ENCODE measurements around the gene C1orf50.
"Not testable (repeated sequence)": the region's sequence is repeated elsewhere in the genome, so short reads cannot be mapped to it uniquely, and the experiment has no call there.

The C1orf50 gene

DNA sequence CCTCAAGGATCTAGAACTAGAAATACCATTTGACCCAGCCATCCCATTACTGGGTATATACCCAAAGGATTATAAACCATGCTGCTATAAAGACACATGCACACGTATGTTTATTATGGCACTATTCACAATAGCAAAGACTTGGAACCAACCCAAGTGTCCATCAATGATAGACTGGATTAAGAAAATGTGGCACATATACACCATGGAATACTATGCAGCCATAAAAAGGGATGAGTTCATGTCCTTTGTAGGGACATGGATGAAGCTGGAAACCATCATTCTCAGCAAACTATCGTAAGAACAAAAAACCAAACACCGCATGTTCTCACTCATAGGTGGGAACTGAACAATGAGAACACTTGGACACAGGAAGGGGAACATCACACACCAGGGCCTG is 47.8 kb downstream of the C1orf50 start:
- not testable (repeated sequence) for DNase-seq

DNA sequence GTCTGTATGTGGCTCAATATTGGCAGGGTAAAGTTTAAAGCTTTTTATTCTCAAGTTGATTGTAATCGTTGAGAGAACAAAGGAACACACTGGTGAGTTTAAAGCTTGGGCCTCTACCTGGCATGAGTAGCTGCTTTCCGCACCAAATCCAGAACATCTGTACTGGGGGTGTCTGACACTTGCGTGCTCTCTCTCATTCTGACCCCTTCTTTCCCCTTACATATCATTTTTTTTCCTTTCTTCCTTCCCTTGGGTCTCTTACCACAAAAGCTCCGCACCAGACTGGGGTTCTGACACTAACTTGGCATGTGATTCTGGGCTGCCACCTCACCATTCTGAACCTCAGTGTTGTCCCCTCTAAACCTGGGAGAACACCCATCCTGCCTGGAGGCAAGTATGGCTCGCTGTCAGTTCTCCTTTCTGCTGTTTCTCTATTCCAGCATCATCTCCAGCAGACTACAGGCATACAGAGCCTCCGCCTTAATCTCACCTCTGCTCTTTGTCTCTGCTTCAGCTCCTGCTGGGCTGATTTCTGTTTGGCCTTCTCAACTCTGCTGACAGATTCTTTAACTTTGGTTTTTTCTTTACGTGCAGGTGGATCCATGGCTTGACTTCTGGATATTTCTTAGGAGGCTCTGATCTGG is 49.0 kb downstream of the C1orf50 start:
- DNase-seq: peak; percentile 2

DNA sequence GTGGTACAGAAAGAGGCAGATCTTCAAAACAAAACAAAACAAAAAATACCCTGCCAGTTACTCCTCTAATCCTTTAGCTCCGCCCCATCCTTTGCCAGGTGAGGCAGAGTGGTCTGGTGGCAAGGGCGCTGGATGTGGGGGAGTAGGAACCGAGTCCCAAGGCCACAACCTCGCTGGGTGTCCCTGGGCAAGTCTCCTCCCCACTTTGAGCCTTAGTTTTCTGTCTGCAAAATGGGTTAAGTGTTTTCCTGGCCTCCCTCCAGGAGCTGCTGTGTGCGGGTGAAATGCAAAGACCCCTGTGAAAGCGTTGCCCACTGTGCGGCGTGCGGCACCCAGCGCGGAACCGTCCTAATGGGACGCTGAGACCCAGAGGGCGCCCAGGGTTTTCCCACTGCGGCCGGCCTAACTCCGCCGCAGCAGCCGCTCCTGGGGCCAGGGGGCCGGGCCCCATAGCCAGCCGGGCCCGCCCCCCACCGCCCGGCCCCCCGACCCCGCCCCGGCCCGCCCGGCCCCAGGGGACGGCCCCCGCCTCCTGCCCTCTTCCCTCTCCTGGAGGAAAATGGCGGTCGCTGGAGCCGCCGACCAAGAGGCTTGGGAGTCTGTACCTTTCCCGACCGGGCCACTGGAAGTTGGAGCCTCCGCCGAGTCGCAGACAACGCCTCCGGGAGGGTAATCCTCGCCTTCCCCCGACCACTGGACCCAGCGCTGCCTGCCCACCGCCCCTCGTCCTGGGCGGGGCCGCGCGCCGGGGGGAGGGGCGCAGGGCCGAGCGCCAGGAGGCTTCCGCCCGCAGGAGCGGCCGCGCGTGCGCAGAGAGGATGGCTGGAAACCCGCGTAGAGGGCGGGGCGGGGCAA is 49.8 kb downstream of the C1orf50 start, which contains the start of the genes ERMAP and SVBP:
ERMAP (plus strand) TSS at position 538 of the 855 bp plus-strand sequence. CDS start 13,327 bp downstream, outside the sequence.
SVBP (minus strand) TSS at position 813 of the 855 bp plus-strand sequence. CDS start 853 bp downstream, outside the sequence.
- DNase-seq: peak; percentile 87

DNA sequence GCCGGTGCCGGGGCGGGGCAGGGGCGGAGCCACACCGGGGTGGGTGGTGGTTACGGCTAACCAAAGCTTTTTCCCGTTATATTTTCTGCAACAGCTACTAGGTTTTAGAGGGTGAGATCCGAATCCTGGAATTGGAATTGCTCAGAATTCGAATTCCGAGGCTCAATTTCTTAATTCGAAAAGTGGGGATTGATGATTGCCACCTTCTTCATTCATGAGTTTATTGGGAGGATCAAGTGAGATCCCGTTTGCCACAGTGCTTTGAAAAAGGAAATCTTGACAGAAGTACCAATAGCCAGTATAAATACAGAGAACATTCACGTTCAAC is 50.4 kb downstream of the C1orf50 start:
- no peak for DNase-seq

DNA sequence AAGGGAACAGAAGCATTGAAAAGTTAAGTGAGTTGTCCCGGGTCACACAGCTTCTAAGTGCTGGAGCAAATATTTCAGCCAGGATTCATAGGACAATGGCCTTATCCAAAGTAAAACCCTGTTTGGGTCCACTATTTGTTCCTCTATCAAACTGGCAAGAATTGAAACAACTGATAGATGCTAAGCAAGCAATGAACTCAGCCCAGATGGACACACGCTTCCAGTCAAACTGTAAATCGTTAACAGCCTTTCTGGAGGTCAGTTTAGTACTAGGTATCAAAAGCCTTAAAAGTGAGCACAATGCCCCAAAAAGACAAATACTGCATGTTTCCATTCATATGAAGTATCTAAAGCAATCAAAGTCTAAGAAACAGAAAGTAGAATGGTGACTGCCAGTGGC is 50.9 kb downstream of the C1orf50 start:
- DNase-seq: no peak

DNA sequence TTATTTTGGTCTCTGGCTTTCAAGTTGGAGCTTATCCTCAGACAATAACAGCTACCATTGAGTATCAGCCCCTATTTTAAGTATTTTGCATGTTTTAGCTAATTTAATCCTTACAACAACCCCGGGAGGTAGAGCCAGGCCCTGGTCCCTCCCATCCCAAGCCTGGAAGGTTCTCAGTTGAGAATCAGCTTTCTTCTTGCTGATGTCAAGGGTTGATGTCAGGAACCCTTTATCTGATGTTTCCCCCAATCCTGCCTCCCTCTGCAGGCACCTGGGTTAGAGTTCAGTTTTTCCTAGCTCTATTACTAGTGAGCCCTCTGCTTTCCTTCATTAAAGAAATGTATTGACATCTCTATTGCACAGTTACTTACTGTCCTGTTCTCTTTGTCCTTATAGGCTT is 53.8 kb downstream of the C1orf50 start:
- no peak for DNase-seq

DNA sequence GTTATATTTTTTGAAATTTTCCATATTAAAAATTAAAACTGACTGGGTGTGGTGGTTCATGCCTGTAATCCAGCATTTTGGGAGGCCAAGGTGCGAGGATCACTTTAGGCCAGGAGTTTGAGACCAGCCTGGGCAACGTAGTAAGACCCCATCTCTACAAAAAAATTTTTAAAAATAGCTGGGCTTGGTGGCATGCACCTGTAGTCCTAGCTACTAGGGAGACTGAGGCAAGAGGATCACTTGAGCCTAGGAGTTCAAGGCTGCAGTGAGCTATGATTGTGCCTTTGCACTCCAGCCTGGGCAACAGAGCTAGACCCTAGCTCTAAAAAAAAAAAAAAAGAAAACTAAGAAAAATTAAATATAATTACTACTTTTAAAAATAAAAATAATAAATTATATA is 54.6 kb downstream of the C1orf50 start:
- DNase-seq: no peak

DNA sequence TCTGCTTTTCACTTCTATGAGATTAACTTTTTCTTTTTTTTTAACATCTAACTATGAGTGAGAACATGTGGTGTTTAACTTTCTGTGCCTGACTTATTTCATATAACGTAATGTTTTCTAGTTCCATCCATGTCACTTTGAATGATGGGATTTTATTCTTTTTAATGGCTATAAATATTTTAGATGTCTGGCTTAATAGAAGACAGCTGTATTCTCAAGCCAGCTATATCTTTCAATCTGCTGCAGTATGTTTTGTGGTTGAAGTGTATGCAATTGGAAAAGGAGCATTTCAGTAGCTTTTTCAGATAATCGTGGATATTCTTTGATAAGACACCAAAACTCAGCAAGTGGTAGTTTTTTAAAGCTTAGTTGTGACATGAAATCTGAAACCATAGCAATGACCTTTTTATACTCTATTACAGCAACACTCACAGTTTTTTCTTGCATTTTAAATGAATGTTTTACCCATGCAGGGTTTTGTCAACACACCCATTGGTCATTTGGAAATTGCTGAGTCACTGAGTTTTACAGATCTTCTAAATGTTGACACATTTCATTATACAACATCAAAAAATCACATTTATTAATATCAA is 55.8 kb downstream of the C1orf50 start:
- peak; percentile 72 for DNase-seq

DNA sequence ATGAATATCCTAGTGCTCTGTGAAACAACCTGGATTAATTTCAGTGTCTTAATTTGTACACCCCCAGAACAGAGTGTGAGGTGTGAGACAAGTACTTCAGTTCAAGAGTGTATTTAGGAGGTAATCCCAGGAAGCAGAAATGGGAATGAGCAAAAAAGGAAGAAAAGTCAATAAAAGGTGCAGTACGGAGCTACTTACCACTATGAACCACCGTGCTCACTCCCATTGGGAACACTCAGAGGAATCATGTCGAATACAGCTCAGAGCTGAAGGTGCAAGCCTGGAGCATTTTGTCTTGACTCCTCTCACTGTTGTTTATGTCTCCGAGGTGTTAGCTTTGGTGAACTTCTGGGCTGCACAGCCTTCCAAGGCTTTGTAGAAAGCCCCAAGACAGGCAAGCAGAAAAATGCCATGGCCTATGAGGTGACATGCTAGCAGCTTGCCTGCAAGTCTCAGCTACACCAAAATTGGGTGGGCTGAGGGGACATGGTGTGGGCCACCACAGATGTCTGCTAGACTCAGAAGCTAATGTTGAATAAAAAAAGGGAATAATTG is 57.5 kb downstream of the C1orf50 start:
- no peak for DNase-seq

DNA sequence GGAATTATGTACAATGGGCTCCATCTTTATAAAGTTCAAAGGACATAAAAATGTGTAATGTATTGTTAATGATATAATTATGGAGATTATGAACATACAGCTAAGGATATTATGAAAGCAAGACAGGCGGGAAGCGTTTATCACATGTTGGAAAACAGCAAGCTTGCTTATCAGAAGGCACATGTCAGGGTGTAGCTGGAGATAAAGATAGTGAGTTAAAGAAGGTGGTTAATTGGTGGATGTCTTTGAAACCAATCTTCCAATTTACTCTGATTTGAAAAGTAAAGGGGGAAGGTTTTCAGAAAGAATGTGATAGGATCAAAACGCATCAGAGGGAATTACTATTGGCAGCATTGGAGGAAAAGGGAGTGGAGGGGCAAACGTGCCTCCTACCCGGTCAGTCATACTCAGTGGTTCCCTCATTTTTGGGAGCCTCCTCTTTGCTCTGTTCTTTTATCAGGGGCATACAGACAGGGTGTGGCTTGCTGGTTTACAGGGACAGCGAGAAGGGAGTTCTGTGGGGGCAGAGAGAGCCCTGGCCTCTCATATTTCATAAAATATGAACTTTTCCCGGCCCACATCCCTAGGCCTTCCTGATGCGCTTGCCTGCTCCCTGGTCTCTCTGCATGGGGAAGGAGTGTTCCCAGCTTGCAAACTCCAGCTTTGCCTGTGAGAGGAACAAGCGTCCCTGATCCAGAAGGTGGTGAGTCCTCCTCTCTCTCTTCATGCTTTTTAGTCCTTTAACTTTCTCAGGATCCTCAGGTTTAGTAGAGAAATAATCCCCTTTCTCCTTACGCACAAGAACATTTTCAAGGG is 58.2 kb downstream of the C1orf50 start:
- DNase-seq: no peak
